Measurements from ENCODE around the gene NBAS.
"Not testable (repeated sequence)": the region's sequence is repeated elsewhere in the genome, so short reads cannot be mapped to it uniquely, and the experiment has no call there.

The NBAS gene

DNA sequence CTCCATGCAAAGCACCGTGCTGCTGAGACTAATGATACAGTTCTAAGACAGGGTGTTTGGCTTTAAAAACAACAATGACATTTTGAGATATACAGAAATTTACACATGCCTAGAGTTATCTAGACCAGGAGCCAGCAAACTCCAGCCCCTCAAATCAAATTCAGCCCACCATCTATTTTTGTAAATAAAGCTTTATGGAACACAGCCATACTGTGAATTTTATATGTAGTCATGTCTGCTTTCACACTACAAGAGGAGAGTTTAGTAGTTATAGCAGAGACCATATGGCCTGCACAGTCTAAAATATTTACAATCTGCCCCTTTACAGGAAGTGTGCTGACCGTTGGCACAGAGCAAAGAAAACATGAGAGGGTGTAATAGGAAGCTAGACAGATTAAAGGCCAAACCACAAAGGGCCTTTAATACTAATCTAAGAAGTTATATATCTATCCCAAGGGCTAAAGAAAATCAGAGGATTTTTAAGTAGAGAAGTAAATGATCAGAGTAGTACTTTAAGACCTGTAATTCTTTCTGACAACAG is 39.4 kb downstream of the NBAS start:
- H3K4me3 ChIP-seq (ENCODE audit: severe bottlenecking) = no peak overlapping the region
- TF ChIP-seq, protein P1, sequence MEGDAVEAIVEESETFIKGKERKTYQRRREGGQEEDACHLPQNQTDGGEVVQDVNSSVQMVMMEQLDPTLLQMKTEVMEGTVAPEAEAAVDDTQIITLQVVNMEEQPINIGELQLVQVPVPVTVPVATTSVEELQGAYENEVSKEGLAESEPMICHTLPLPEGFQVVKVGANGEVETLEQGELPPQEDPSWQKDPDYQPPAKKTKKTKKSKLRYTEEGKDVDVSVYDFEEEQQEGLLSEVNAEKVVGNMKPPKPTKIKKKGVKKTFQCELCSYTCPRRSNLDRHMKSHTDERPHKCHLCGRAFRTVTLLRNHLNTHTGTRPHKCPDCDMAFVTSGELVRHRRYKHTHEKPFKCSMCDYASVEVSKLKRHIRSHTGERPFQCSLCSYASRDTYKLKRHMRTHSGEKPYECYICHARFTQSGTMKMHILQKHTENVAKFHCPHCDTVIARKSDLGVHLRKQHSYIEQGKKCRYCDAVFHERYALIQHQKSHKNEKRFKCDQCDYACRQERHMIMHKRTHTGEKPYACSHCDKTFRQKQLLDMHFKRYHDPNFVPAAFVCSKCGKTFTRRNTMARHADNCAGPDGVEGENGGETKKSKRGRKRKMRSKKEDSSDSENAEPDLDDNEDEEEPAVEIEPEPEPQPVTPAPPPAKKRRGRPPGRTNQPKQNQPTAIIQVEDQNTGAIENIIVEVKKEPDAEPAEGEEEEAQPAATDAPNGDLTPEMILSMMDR (IDR thresholded peaks at IDR 0.05; ENCODE audit: poor library complexity, severe bottlenecking) = no peak
- peaks cover 40% of the 10 kb centered on the region for H3K36me3 ChIP-seq (ENCODE audit: low read depth)
- H3K27me3 ChIP-seq (ENCODE audit: insufficient read depth, poor library complexity, severe bottlenecking) = no peaks in the 10 kb centered on the region
- no peaks in the 10 kb centered on the region for H3K9me3 ChIP-seq (ENCODE audit: severe bottlenecking)
- peaks cover 3% of the 10 kb centered on the region for H3K4me1 ChIP-seq (ENCODE audit: insufficient read depth, poor library complexity, severe bottlenecking)
- ATAC-seq (ENCODE audit: low read depth) (no peak), DNase-seq (ENCODE audit: low spot score) (no peak)
- H3K27ac ChIP-seq (ENCODE audit: poor library complexity, severe bottlenecking) = no peak overlapping the region

DNA sequence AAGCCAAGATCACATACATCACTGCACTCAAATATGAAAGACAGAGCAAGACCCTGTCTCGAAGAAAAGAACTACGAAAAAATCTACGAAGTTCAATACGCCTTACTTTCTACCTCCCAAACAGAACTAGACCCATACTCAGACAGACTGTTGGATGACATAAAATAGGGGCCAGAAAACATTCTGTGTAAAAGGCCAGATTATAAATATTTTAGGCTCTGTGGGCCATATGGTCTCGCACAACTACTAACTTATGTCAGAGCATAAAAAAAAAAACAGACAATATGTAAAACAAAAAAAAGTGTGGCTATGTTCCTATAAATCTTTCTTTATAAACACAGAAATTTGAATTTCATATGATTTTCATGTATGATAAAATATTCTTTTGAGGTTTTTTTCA is 40.8 kb downstream of the NBAS start:
- no peaks in the 10 kb centered on the region for H3K27me3 ChIP-seq (ENCODE audit: insufficient read depth, poor library complexity, severe bottlenecking)
- H3K9me3 ChIP-seq (ENCODE audit: severe bottlenecking) = no peaks in the 10 kb centered on the region
- peaks cover 3% of the 10 kb centered on the region for H3K4me1 ChIP-seq (ENCODE audit: insufficient read depth, poor library complexity, severe bottlenecking)
- H3K4me3 ChIP-seq (ENCODE audit: severe bottlenecking) = no peak overlapping the region
- ATAC-seq (ENCODE audit: low read depth) = no peak
- TF ChIP-seq, protein P1 (IDR thresholded peaks at IDR 0.05; ENCODE audit: poor library complexity, severe bottlenecking) = no peak
- no peak for DNase-seq (ENCODE audit: low spot score)
- peaks cover 26% of the 10 kb centered on the region for H3K36me3 ChIP-seq (ENCODE audit: low read depth)
- H3K27ac ChIP-seq (ENCODE audit: poor library complexity, severe bottlenecking) = no peak overlapping the region

DNA sequence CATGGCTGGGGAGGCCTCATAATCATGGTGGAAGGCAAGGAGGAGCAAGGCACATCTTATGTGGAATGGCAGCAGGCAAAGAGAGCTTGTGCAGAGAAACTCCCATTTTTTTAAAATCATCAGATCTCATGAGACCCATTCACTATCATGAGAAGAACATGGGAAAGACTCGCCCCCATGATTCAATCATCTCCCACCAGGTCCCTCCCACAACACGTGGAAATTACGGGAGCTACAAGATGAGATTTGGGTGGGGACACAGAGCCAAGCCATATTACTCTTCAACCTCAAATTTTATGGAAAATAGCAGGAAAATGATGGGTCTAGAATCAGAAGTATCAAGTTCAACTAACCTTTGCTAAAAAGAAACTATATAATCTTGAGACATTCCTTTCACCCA is 42.4 kb downstream of the NBAS start:
- ATAC-seq (ENCODE audit: low read depth); H3K4me3 ChIP-seq (ENCODE audit: severe bottlenecking); H3K9me3 ChIP-seq (ENCODE audit: severe bottlenecking); H3K27me3 ChIP-seq (ENCODE audit: insufficient read depth, poor library complexity, severe bottlenecking); DNase-seq (ENCODE audit: low spot score); H3K4me1 ChIP-seq (ENCODE audit: insufficient read depth, poor library complexity, severe bottlenecking); H3K27ac ChIP-seq (ENCODE audit: poor library complexity, severe bottlenecking): not testable (repeated sequence)
- peaks cover 20% of the 10 kb centered on the region for H3K36me3 ChIP-seq (ENCODE audit: low read depth)

DNA sequence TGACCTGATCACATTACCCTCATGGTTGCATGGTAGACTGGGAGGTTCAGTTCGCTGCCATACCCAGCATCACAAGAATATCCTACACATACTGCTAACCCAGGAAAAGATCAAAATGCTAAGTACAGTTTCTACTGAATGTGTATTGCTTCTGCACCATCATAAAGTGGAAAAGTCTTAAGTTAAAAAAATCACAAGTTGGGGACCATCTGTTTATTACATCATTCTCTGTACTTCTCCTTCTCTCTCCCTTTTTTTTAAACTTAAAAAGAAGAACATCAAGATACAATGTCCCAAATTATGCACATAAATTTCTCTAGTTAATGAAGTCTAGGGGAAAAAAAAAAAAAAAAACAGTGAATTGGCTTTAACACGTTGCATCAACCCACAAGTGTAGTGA is 43.3 kb downstream of the NBAS start:
- no peak overlapping the region for H3K27ac ChIP-seq (ENCODE audit: poor library complexity, severe bottlenecking)
- ATAC-seq (ENCODE audit: low read depth) (no peak), DNase-seq (ENCODE audit: low spot score) (no peak)
- no peaks in the 10 kb centered on the region for H3K9me3 ChIP-seq (ENCODE audit: severe bottlenecking)
- TF ChIP-seq, protein P1 (IDR thresholded peaks at IDR 0.05; ENCODE audit: poor library complexity, severe bottlenecking) = no peak
- H3K36me3 ChIP-seq (ENCODE audit: low read depth) = peaks cover 16% of the 10 kb centered on the region
- no peaks in the 10 kb centered on the region for H3K27me3 ChIP-seq (ENCODE audit: insufficient read depth, poor library complexity, severe bottlenecking)
- peaks cover 3% of the 10 kb centered on the region for H3K4me1 ChIP-seq (ENCODE audit: insufficient read depth, poor library complexity, severe bottlenecking)
- H3K4me3 ChIP-seq (ENCODE audit: severe bottlenecking) = no peak overlapping the region

DNA sequence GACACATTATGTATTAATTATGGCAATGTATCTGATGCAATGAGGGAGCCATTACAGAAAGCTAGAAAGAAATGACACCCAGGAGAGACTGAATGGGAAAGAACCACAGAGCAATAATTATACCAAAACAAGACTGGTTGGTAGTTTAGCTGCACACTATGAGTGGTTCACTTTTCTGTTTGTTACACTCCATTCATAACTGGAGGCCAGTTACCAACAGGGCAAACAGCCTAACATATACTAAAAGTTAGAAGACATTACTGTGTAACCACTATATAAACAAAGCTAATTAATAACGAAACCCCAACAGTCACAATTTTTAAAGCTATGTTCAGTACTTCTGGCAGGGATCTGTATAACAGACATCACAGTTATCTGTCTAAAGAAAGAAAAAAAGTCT is 49.4 kb downstream of the NBAS start:
- no peaks in the 10 kb centered on the region for H3K9me3 ChIP-seq (ENCODE audit: severe bottlenecking)
- no peak for ATAC-seq (ENCODE audit: low read depth)
- no peak for DNase-seq (ENCODE audit: low spot score)
- no peak overlapping the region for H3K27ac ChIP-seq (ENCODE audit: poor library complexity, severe bottlenecking)
- TF ChIP-seq, protein P1 (IDR thresholded peaks at IDR 0.05; ENCODE audit: poor library complexity, severe bottlenecking) = no peak
- H3K36me3 ChIP-seq (ENCODE audit: low read depth) = peaks cover 21% of the 10 kb centered on the region
- peaks cover under 1% of the 10 kb centered on the region for H3K4me1 ChIP-seq (ENCODE audit: insufficient read depth, poor library complexity, severe bottlenecking)
- no peaks in the 10 kb centered on the region for H3K27me3 ChIP-seq (ENCODE audit: insufficient read depth, poor library complexity, severe bottlenecking)
- H3K4me3 ChIP-seq (ENCODE audit: severe bottlenecking) = no peak overlapping the region
